GM12878 (cell line): Measurements from ENCODE around the gene PCBP4. TPM values are rescaled to one million over a fixed set of nuclear protein-coding genes. Genes with fewer than 3 reads are reported as not detected.

Source experiments
- BHLHE40 ChIP-seq, 2 experiments: fragments of 450-650 bp in 1 of 2; IDR thresholded peaks; 2 replicates each; pipeline ENCODE4 v1.6.1; 2011 to 2017; ENCODE audit warnings: low read depth in 2 of 2, borderline replicate concordance in 1 of 2, improper control_type of control experiment in 1 of 2, low read length in 1 of 2, mild to moderate bottlenecking in 1 of 2
- CBX5 ChIP-seq: sonication (generic); IDR thresholded peaks from 2 replicates; pipeline ENCODE4 v1.6.1; 2016; ENCODE audit warnings: low read depth, moderate library complexity, mild to moderate bottlenecking, inconsistent platforms
- JUND ChIP-seq: IDR thresholded peaks from 2 replicates; pipeline ENCODE4 v1.6.1; 2012; ENCODE audit warnings: low read depth, mild to moderate bottlenecking, low read length, improper control_type of control experiment, moderate library complexity
- PKNOX1 ChIP-seq: fragments of 450-650 bp; IDR thresholded peaks from 2 replicates; pipeline ENCODE4 v1.6.1; 2016; ENCODE audit warnings: mild to moderate bottlenecking
- REST ChIP-seq: IDR thresholded peaks from 2 replicates; pipeline ENCODE4 v1.6.1; 2012; ENCODE audit warnings: mild to moderate bottlenecking, low read depth, low read length
- TARDBP ChIP-seq: IDR thresholded peaks from 2 replicates; pipeline ENCODE4 v1.6.1; 2016; ENCODE audit warnings: borderline replicate concordance
- polyA plus RNA-seq, 11 experiments: library from polyadenylated mRNA; depleted of rRNA in 4 of 11; unstranded in 6 of 11; stranded (reverse) in 5 of 11; fragments of >200 nt; fragmentation: Nextera tagmentation in 4 of 11; fragmentation: Illumina TruSeq in 1 of 11; extraction: Ambion mirVana in 4 of 11; extraction: Trizol in 1 of 11; gene quantifications; 1 replicate in 1 of 11; 2 replicates in 10 of 11; pipeline versions ENCODE4 v1.2.1 to v1.2.3, GENCODE V29; 2011 to 2016; ENCODE audit warnings: inconsistent platforms in 2 of 11, missing spikeins in 2 of 11, low read depth in 1 of 11
- total RNA-seq, 4 experiments: library from RNA; depleted of rRNA in 3 of 4; stranded (reverse); fragments of >200 nt in 3 of 4; fragmentation: Illumina TruSeq in 1 of 4; extraction: Trizol in 1 of 4; gene quantifications; 2 replicates each; pipeline versions ENCODE4 v1.2.1 to v1.2.3, GENCODE V29; 2013 to 2021

PCBP4 gene
- total and polyA plus RNA-seq, 10 of the 15 experiments (the other 5 are each of a cell fraction or from before 2014, with no cell fraction given): 0.05 to 14.5 (median 4.2) TPM

- no peak for TF ChIP-seq REST
- 0 out of 4 replicates have a peak, but pooled peaks of 1 of the 2 experiments have one; percentile 34 for TF ChIP-seq BHLHE40 (IDR thresholded peaks at IDR 0.05; ENCODE audit: borderline replicate concordance in 1 of 2, low read depth in 2 of 2, low read length in 1 of 2)
- no peak for TF ChIP-seq JUND
- no peak for TF ChIP-seq TARDBP
- TF ChIP-seq PKNOX1: peak; percentile 52; the same call in 1 of the 2 replicates
- no peak for TF ChIP-seq CBX5
- TF ChIP-seq, all 136 proteins: peak for 2
Measured at GRCh38 chr3:52006017-52006819, 39.0 kb upstream of the PCBP4 start (continued).
